ENCODE results near the gene AUTS2.

GRCh38 chr7:70215491-70215890, 617.2 kb downstream of the AUTS2 start:
- TF ChIP-seq CTCF (IDR thresholded peaks at IDR 0.05): no peak
- no peak for TF ChIP-seq POLR2A (IDR thresholded peaks at IDR 0.05)
- TF ChIP-seq POLR2AphosphoS5 (IDR thresholded peaks at IDR 0.05; ENCODE audit: insufficient read depth in 1 of 2, low read depth in 1 of 2): no peak

All from vagina (tissue), 2 donors.